Smooth muscle cell (in vitro differentiated cells): ENCODE measurements around the gene RASL10A. TPM values are rescaled to one million over a fixed set of nuclear protein-coding genes. Genes with fewer than 3 reads are reported as not detected.
A peak's percentile ranks its signal among the peaks of the same experiment; 100 is the strongest.

Experiments used
- DNase-seq: peaks from one replicate; lab custom pipeline; 2025; ENCODE audit not compliant: unreplicated experiment; lab: John Stamatoyannopoulos, UW
- H2AFZ ChIP-seq: fragments of 200-600 bp; sonication (generic); 2 replicates; pipeline ENCODE4 v1.6.0; 2016; ENCODE audit warnings: antibody characterized with exemption, low read depth, mild to moderate bottlenecking
- H3F3A ChIP-seq: fragments of 200-600 bp; sonication (generic); 2 replicates; pipeline ENCODE4 v1.6.0; 2017; ENCODE audit warnings: antibody characterized with exemption, low read depth
- H3K27ac ChIP-seq: fragments of 200-600 bp; sonication (generic); 2 replicates; pipeline ENCODE4 v1.5.1; 2016; ENCODE audit warnings: low read depth, mild to moderate bottlenecking
- H3K27me3 ChIP-seq: fragments of 200-600 bp; sonication (generic); 2 replicates; pipeline ENCODE4 v1.6.1; 2016; ENCODE audit warnings: low read depth, mild to moderate bottlenecking
- H3K36me3 ChIP-seq: fragments of 200-600 bp; sonication (generic); 2 replicates; pipeline ENCODE4 v1.5.1; 2016; ENCODE audit warnings: low read depth
- H3K4me1 ChIP-seq: fragments of 200-600 bp; sonication (generic); 2 replicates; pipeline ENCODE4 v1.5.1; 2016; ENCODE audit warnings: low read depth
- H3K4me2 ChIP-seq: fragments of 200-600 bp; sonication (generic); 2 replicates; pipeline ENCODE4 v1.6.0; 2016; ENCODE audit warnings: mild to moderate bottlenecking
- H3K4me3 ChIP-seq: fragments of 200-600 bp; sonication (generic); 2 replicates; pipeline ENCODE4 v1.5.1; 2016; ENCODE audit warnings: mild to moderate bottlenecking
- H3K79me2 ChIP-seq: fragments of 200-600 bp; sonication (generic); 2 replicates; pipeline ENCODE4 v1.6.0; 2016; ENCODE audit warnings: low read depth, mild to moderate bottlenecking
- H3K9ac ChIP-seq: fragments of 200-600 bp; sonication (generic); 2 replicates; pipeline ENCODE4 v1.6.0; 2016; ENCODE audit warnings: low read depth
- H3K9me3 ChIP-seq: fragments of 200-600 bp; sonication (generic); replicated peaks from 2 replicates; pipeline ENCODE4 v1.5.1; 2016; ENCODE audit warnings: low read depth
- H4K20me1 ChIP-seq: fragments of 200-600 bp; sonication (generic); 2 replicates; pipeline ENCODE4 v1.6.0; 2016; ENCODE audit warnings: low read depth
- WGBS: methylation state at CpG from one replicate; pipeline ENCODE4 v1.1.7; 2016; ENCODE audit warnings: low lambda C conversion rate; 5-methylcytosine and 5-hydroxymethylcytosine counted together
- polyA plus RNA-seq: library from polyadenylated mRNA; unstranded; fragments of >200 nt; fragmentation: Nextera tagmentation; extraction: Ambion mirVana; gene quantifications from 2 replicates; pipeline ENCODE4 v1.2.1, GENCODE V29; 2016
- total RNA-seq: library from RNA; depleted of rRNA; stranded (reverse); fragments of >200 nt; gene quantifications from 2 replicates; pipeline ENCODE4 v1.2.3, GENCODE V29; 2014
- TF ChIP-seq, protein P1 (sequence below): fragments of 200-600 bp; sonication (generic); IDR thresholded peaks from 2 replicates; pipeline ENCODE4 v1.5.1; 2017; ENCODE audit warnings: borderline replicate concordance, mild to moderate bottlenecking, antibody characterized with exemption; ENCODE audit not compliant: insufficient read depth, poor library complexity, severe bottlenecking

The RASL10A gene
- total and polyA plus RNA-seq, 2 experiments from 2014 or later, result not detected

DNA sequence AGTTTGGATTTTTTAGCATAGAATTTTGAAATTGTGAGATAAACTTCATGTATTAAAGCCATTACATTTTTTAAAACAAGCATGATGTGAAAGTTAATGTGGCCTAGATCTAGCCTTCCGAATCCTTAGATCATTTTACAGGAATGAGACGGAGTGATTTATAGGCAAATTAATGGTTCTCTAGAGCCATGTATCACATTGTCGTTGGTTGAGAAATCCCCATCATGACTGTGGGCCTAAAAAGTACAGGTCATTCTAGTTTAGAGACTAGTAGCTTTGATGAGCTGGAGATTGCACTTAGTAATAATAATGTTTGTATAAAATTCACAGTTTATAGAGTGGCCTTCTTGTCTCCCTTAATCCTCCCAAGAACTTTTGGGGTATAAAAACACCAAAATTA lies 40.3 kb downstream of the RASL10A start:
- H3F3A ChIP-seq, result peaks cover 3% of the 10 kb centered on the region
- H3K27me3 ChIP-seq, result no peaks in the 10 kb centered on the region
- H3K36me3 ChIP-seq, result peaks cover 34% of the 10 kb centered on the region
- peaks cover 100% of the 10 kb centered on the region for H4K20me1 ChIP-seq
- H3K4me3 ChIP-seq, result no peak overlapping the region
- 86% methylated on average over 3 of the region's 3 CpGs for WGBS
- no peak for DNase-seq
- H2AFZ ChIP-seq, result no peak overlapping the region
- no peaks in the 10 kb centered on the region for H3K9me3 ChIP-seq
- H3K4me2 ChIP-seq, result no peak overlapping the region
- no peak overlapping the region for H3K27ac ChIP-seq
- H3K4me1 ChIP-seq, result peaks cover 24% of the 10 kb centered on the region
- H3K9ac ChIP-seq, result no peak overlapping the region
- TF ChIP-seq, protein P1, sequence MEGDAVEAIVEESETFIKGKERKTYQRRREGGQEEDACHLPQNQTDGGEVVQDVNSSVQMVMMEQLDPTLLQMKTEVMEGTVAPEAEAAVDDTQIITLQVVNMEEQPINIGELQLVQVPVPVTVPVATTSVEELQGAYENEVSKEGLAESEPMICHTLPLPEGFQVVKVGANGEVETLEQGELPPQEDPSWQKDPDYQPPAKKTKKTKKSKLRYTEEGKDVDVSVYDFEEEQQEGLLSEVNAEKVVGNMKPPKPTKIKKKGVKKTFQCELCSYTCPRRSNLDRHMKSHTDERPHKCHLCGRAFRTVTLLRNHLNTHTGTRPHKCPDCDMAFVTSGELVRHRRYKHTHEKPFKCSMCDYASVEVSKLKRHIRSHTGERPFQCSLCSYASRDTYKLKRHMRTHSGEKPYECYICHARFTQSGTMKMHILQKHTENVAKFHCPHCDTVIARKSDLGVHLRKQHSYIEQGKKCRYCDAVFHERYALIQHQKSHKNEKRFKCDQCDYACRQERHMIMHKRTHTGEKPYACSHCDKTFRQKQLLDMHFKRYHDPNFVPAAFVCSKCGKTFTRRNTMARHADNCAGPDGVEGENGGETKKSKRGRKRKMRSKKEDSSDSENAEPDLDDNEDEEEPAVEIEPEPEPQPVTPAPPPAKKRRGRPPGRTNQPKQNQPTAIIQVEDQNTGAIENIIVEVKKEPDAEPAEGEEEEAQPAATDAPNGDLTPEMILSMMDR, result no peak
- peaks cover 100% of the 10 kb centered on the region for H3K79me2 ChIP-seq

DNA sequence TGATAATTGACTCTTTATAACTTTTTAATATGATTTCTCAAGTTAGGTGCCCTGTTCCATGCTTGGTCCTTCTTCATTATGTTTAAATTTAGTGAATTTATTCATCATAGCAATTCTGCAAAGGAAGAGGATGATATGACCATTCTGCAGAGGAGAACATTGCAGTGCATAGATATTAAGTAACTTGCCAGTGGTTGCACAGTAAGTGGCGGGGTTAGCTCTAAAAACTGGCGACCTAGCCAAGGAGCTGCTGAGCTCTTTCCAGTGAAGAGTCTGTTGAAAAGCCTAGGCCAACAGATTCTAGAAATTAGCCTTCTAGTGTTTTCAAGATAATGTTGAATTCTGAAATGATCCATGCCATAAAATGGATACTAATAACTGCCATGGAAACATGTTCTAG lies 42.9 kb downstream of the RASL10A start:
- Histone ChIP-seq H3K9me3 (no peaks in the 10 kb centered on the region), H3K4me1 (peaks cover 32% of the 10 kb centered on the region), H3K9ac (no peak overlapping the region), H4K20me1 (peaks cover 91% of the 10 kb centered on the region), H2AFZ (no peak overlapping the region), H3K4me2 (no peak overlapping the region), H3K27me3 (no peaks in the 10 kb centered on the region), H3K79me2 (peaks cover 95% of the 10 kb centered on the region), H3K36me3 (peaks cover 28% of the 10 kb centered on the region), H3K4me3 (no peak overlapping the region), H3F3A (peaks cover 11% of the 10 kb centered on the region), H3K27ac (no peak overlapping the region)
- no peak for DNase-seq
- WGBS, result 97% methylated on average over 2 of the region's 2 CpGs
- TF ChIP-seq, protein P1, result no peak

DNA sequence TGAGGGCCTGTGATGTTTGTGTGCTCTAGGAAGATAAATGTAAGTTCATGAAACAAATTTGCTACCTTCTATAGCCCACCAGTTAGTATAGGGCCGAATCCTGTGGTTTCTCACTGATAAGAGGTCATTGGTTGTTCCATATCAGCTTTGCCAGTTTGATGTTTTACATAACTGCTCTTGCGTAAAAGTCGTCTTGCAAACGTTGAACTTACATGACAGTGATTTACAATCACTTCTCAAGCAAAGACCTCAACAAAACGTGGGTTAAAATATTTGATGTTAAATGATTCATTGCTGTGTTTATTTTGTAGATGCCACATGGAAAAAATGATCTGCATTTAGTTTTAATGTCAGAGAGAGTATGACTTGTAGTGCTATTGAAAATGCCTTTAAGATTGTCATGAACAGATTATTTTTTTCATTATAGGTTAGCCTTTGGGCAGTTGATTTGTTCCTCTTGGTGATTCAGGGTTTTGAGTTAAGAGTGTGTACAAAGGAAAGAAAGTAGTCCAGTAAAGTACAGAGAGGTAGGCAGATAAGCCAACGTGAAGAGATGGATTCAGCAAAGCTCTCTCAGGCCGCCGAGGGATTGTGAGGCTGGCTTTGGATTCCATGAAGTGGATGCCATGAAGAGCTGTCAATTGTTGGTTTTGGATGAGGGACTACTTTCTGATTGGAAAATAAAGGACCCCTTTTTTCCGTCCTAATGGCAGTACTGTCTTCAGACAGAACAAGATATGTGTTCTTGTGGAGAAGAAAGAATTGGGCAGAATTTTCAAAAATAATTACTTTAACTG lies 44.8 kb downstream of the RASL10A start:
- Histone ChIP-seq H4K20me1 (peaks cover 71% of the 10 kb centered on the region), H3K36me3 (peaks cover 20% of the 10 kb centered on the region), H3K9ac (peak overlapping the region; percentile 100), H3K9me3 (no peaks in the 10 kb centered on the region), H3K27me3 (no peaks in the 10 kb centered on the region), H3K4me1 (peaks cover 43% of the 10 kb centered on the region), H3F3A (peaks cover 11% of the 10 kb centered on the region), H3K4me3 (peak overlapping the region; percentile 83), H3K27ac (peak overlapping the region; percentile 99), H2AFZ (no peak overlapping the region), H3K79me2 (peaks cover 89% of the 10 kb centered on the region), H3K4me2 (peak overlapping the region; percentile 99)
- 24% methylated on average over 9 of the region's 9 CpGs for WGBS
- TF ChIP-seq, protein P1, result no peak
- no peak for DNase-seq
